HUES64 (cell line): ENCODE data around the gene KLK6.
"Not testable (repeated sequence)": the region's sequence is repeated elsewhere in the genome, so short reads cannot be mapped to it uniquely, and the experiment has no call there.

ENCODE experiments used
- H3K27ac ChIP-seq: 2 replicates; pipeline ENCODE4 v1.7.0; 2013; ENCODE audit warnings: low read depth, low read length, inconsistent platforms
- H3K27me3 ChIP-seq: 2 replicates; pipeline ENCODE4 v1.6.1; 2013; ENCODE audit warnings: mild to moderate bottlenecking, low read length; ENCODE audit not compliant: insufficient read depth
- H3K36me3 ChIP-seq: 2 replicates; pipeline ENCODE4 v1.6.1; 2013; ENCODE audit warnings: mild to moderate bottlenecking, low read length; ENCODE audit not compliant: insufficient read depth
- H3K4me1 ChIP-seq: 2 replicates; pipeline ENCODE4 v1.6.1; 2013; ENCODE audit warnings: mild to moderate bottlenecking, low read length, moderate library complexity; ENCODE audit not compliant: insufficient read depth
- H3K4me3 ChIP-seq: 2 replicates; pipeline ENCODE4 v1.5.1; 2013; ENCODE audit warnings: mild to moderate bottlenecking, low read length, moderate library complexity
- H3K9ac ChIP-seq: 2 replicates; pipeline ENCODE4 v1.6.1; 2013; ENCODE audit warnings: mild to moderate bottlenecking, low read depth, low read length
- H3K9me3 ChIP-seq: 2 replicates; pipeline ENCODE4 v1.6.1; 2013; ENCODE audit warnings: low read depth, low read length; ENCODE audit not compliant: insufficient read depth
- WGBS: fragments of 150-250, 120-280 bp; methylation state at CpG from one replicate; pipeline ENCODE4 v1.1.7; 2013; ENCODE audit warnings: missing lambda C conversion rate; 5-methylcytosine and 5-hydroxymethylcytosine counted together

Gene KLK6

GRCh38 chr19:50972795-50973376 lies 3.5 kb upstream of the KLK6 start:
- Histone ChIP-seq H3K27me3 (no peaks in the 10 kb centered on the region), H3K4me1 (peaks cover 9% of the 10 kb centered on the region), H3K9me3 (no peaks in the 10 kb centered on the region), H3K9ac (no peak overlapping the region), H3K27ac (no peak overlapping the region), H3K4me3 (no peak overlapping the region), H3K36me3 (no peaks in the 10 kb centered on the region)
- WGBS = 87% methylated on average over 9 of the region's 9 CpGs

- WGBS = 94% methylated on average over 3 of the region's 3 CpGs
- H3K9ac ChIP-seq, H3K4me3 ChIP-seq, H3K4me1 ChIP-seq, H3K9me3 ChIP-seq, H3K27me3 ChIP-seq, H3K27ac ChIP-seq, H3K36me3 ChIP-seq: not testable (repeated sequence)
These were observed 419 bp upstream of the KLK6 start for GRCh38 chr19:50969810-50970209.

GRCh38 chr19:50968716-50969412 lies 527 bp downstream of the KLK6 start:
- Histone ChIP-seq H3K36me3 (no peaks in the 10 kb centered on the region), H3K4me1 (peaks cover 9% of the 10 kb centered on the region), H3K9me3 (no peaks in the 10 kb centered on the region), H3K4me3 (no peak overlapping the region), H3K27me3 (no peaks in the 10 kb centered on the region), H3K9ac (no peak overlapping the region), H3K27ac (no peak overlapping the region)
- WGBS = 72% methylated on average over 7 of the region's 7 CpGs

GRCh38 chr19:50967929-50968715 lies 1.3 kb downstream of the KLK6 start:
- Histone ChIP-seq H3K9ac (no peak overlapping the region), H3K4me3 (no peak overlapping the region), H3K27me3 (no peaks in the 10 kb centered on the region), H3K9me3 (no peaks in the 10 kb centered on the region), H3K27ac (no peak overlapping the region), H3K4me1 (peaks cover 9% of the 10 kb centered on the region), H3K36me3 (no peaks in the 10 kb centered on the region)
- 67% methylated on average over 20 of the region's 20 CpGs for WGBS

DNA sequence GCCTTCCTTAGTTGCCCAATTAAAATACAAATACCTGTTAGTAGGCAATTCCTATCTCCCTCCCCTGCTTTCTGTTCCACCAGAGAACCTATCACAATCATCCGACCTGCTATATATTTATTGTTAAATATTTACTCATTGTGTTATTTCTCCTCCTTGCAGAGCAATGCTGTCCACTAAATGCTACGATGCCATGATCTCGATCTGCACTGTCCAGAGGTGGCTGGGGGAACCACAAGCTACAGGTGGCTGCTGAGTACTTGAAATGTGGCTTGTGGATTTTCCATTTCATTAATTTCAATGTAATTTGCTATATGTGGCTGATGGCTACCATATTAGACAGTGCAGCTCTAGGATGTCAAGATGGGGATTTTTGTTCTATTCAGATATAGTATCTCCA lies 5.1 kb downstream of the KLK6 start:
- no peaks in the 10 kb centered on the region for H3K27me3 ChIP-seq
- H3K4me1 ChIP-seq = peaks cover 9% of the 10 kb centered on the region
- WGBS = 87% methylated on average over 2 of the region's 3 CpGs
- H3K36me3 ChIP-seq = no peaks in the 10 kb centered on the region
- no peaks in the 10 kb centered on the region for H3K9me3 ChIP-seq
- no peak overlapping the region for H3K4me3 ChIP-seq
- H3K9ac ChIP-seq = no peak overlapping the region
- no peak overlapping the region for H3K27ac ChIP-seq

- WGBS = 88% methylated on average over 6 of the region's 6 CpGs
- Histone ChIP-seq H3K4me3 (no peak overlapping the region), H3K27ac (no peak overlapping the region), H3K27me3 (no peaks in the 10 kb centered on the region; the same call in 1 of the 2 replicates), H3K4me1 (peaks cover 6% of the 10 kb centered on the region), H3K9me3 (no peaks in the 10 kb centered on the region), H3K9ac (no peak overlapping the region), H3K36me3 (no peaks in the 10 kb centered on the region)
These were observed 6.0 kb downstream of the KLK6 start for GRCh38 chr19:50963381-50963780.

DNA sequence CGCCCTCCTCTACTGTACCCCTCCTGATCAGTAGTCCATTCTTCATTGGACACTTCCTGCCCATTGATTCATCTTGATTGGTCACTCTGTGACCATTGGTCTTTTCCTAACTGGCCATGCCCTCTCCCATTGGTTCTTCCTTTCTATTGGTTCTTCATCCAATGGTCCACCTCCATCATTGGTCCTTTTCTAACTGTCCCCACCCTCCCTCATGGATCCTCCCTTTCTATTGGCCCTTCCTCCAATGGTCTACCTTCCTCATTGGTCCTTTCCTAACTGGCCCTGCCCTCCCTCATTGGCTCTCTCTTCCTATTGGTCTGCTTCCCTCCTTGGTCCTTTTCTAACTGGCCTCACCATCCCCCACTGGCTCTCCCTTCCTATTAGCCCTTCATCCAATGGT lies 7.1 kb downstream of the KLK6 start:
- no peak overlapping the region for H3K9ac ChIP-seq
- no peak overlapping the region for H3K4me3 ChIP-seq
- H3K4me1 ChIP-seq = no peaks in the 10 kb centered on the region
- WGBS = 87% methylated on average over 1 of the region's 1 CpG
- no peaks in the 10 kb centered on the region; the same call in 1 of the 2 replicates for H3K27me3 ChIP-seq
- no peaks in the 10 kb centered on the region for H3K9me3 ChIP-seq
- H3K27ac ChIP-seq = no peak overlapping the region
- no peaks in the 10 kb centered on the region for H3K36me3 ChIP-seq

DNA sequence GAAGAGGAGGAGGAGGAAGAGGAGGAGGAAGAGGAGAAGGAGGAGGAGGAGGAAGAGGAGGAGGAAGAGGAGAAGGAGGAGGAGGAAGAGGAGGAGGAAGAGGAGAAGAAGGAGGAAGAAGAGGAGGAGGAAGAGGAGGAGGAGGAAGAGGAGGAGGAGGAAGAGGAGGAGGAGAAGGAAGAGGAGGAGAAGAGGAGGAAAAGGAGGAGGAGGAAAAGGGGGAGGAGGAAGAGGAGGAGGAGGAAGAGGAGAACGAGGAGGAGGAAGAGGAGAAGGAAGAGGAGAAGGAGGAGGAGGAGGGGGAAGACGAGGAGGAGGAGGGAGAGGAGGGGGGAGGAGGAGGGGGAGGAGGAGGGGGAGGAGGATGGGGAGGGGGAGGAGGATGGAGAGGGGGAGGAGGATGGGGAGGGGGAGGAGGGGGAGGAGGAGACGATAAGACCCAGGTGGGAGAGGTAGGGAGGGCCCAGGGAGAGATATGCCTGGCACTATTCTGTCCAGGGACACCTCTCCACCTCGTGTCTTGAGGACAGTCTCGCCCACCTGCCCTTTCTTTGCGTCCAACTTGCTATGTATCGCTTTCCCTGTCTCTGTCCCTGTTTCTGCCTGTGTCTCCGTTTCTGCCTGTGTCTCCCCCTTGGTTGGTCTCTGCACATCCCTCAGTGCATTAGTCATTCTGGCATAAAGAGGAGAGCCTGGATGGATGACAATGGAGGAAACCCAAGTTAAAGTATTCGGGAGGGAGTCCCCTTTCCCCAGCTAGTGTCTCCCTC lies 9.5 kb downstream of the KLK6 start:
- Histone ChIP-seq H3K9ac (no peak overlapping the region), H3K4me1 (no peaks in the 10 kb centered on the region), H3K4me3 (no peak overlapping the region), H3K27me3 (no peaks in the 10 kb centered on the region; the same call in 1 of the 2 replicates), H3K36me3 (no peaks in the 10 kb centered on the region), H3K9me3 (no peaks in the 10 kb centered on the region), H3K27ac (no peak overlapping the region)
- WGBS = 51% methylated on average over 7 of the region's 9 CpGs

GRCh38 chr19:50957587-50957986 lies 11.8 kb downstream of the KLK6 start:
- 87% methylated on average over 8 of the region's 8 CpGs for WGBS
- Histone ChIP-seq H3K9ac (no peak overlapping the region), H3K9me3 (no peaks in the 10 kb centered on the region), H3K36me3 (no peaks in the 10 kb centered on the region), H3K4me3 (no peak overlapping the region), H3K27ac (no peak overlapping the region), H3K27me3 (no peaks in the 10 kb centered on the region; the same call in 1 of the 2 replicates), H3K4me1 (no peaks in the 10 kb centered on the region)

DNA sequence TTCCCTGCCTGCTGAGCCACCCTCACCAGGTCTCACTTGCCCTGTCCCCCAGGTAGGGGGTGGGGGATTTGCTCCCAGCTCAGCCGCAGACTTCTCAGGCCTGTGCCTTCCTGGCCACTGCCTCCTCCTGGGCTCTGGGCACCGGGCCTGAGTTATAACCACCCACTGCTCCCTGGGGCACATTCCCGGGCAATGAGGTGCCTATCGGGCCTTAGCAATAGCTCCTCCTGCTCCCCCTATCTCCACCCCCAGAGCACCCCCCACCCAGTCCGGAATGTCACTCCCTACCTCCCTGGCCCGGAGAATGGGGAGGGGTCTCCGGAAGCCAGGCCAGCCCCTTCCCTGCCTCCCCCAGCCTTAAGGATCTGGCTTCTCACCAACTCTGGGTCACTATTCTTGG lies 16.5 kb downstream of the KLK6 start, which contains the start of gene KLK5:
Gene KLK5, minus strand, starts transcription at position 129 of the 400 bp plus-strand sequence. CDS start 381 bp downstream, outside the sequence.
- H3K9ac ChIP-seq = no peak within 1 kb of the TSS
- no peaks in the 10 kb centered on the region for H3K36me3 ChIP-seq
- no peaks in the 10 kb centered on the region for H3K9me3 ChIP-seq
- no peaks in the 10 kb centered on the region for H3K4me1 ChIP-seq
- no peak within 1 kb of the TSS for H3K4me3 ChIP-seq
- H3K27me3 ChIP-seq = no peaks in the 10 kb centered on the region; the same call in 1 of the 2 replicates
- H3K27ac ChIP-seq = no peak within 1 kb of the TSS
- WGBS = 53% methylated on average over 7 of the region's 7 CpGs
